Measurements from ENCODE around the gene SALL3. TPM values are rescaled to one million over a fixed set of nuclear protein-coding genes. Genes with fewer than 3 reads are reported as not detected.

The SALL3 gene
- total and polyA plus RNA-seq, 2 of the 4 experiments (the other 2 are of a cell fraction): not detected

DNA sequence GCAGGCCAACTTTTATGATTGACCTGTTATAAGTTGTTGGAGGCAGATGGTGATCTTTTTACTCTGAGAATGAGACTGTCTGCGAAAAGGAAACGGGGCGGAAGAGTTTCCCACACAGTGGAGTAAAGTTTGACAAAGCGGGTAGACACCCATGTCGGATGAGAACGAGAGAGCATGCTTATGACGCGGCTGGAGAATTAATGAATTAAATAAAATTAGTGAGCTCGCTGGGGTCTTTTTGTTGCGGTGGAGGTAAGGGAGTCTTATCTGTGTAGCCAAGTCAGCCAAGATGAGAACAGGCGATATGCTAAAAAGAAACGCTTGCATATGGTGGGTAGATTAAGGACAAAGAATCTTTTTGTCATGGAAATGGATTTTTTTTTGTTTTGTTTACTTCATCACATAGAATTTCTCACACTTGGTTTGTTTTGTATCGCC lies 1.8 kb downstream of the SALL3 start:
- DNase-seq (no peak), ATAC-seq (ENCODE audit: low read depth) (no peak)
- BruUV-seq (replicated peaks): no TSS peak
- Histone ChIP-seq H2AFZ (replicated peaks; ENCODE audit: low read length, poor library complexity) (no peak overlapping the region), H3K23ac (ENCODE audit: low read depth, low read length) (no peak overlapping the region), H2AK9ac (replicated peaks; ENCODE audit: low read depth, low read length, poor library complexity) (no peak overlapping the region), H3K9me1 (ENCODE audit: insufficient read depth, low read length) (no peaks in the 10 kb centered on the region), H4K8ac (ENCODE audit: low read depth in 2 of 2, low read length in 2 of 2) (no peak overlapping the region), H3K36me3 (ENCODE audit: control insufficient read depth, insufficient read depth, low read length) (no peaks in the 10 kb centered on the region), H3K4me2 (ENCODE audit: low read depth, low read length) (no peak overlapping the region), H4K5ac (ENCODE audit: low read depth, low read length) (no peak overlapping the region), H3K27me3 (ENCODE audit: control insufficient read depth, insufficient read depth, low read length) (peaks cover 54% of the 10 kb centered on the region), H2BK5ac (ENCODE audit: low read depth, low read length, poor library complexity, severe bottlenecking) (no peak overlapping the region), H3K9ac (ENCODE audit: low read depth, low read length) (no peak overlapping the region), H2AK5ac (ENCODE audit: low read depth, low read length) (no peak overlapping the region), H2BK20ac (ENCODE audit: low read depth, low read length) (no peak overlapping the region), H3K18ac (ENCODE audit: low read depth, low read length) (no peak overlapping the region), H3K27ac (ENCODE audit: insufficient read depth, low read length) (no peak overlapping the region), H3K4me3 (ENCODE audit: insufficient read depth, low read depth, low read length) (no peak overlapping the region), H2BK120ac (ENCODE audit: low read depth, low read length) (no peak overlapping the region), H3K4ac (ENCODE audit: low read depth, low read length) (no peak overlapping the region), H3K4me1 (ENCODE audit: control insufficient read depth, insufficient read depth, low read length) (no peaks in the 10 kb centered on the region), H3K56ac (ENCODE audit: extremely low read depth, insufficient read depth, low read length) (no peak overlapping the region), H3K9me3 (ENCODE audit: control insufficient read depth, insufficient read depth, low read length) (peaks cover 6% of the 10 kb centered on the region; the same call in 1 of the 2 replicates), H3K79me1 (ENCODE audit: low read depth in 1 of 2, low read length in 2 of 2) (no peaks in the 10 kb centered on the region), H4K20me1 (ENCODE audit: insufficient read depth, low read length) (no peaks in the 10 kb centered on the region), H4K91ac (ENCODE audit: insufficient read depth, low read depth, low read length) (no peak overlapping the region), H2BK15ac (ENCODE audit: low read depth, low read length) (no peak overlapping the region), H3K14ac (replicated peaks; ENCODE audit: low read depth, low read length) (no peak overlapping the region)
- ChIA-PET CTCF (interaction anchor here (0.5 to 0.7 kb wide), 2 partner anchors 32 to 247 kb away, joined by 3 to 5 read pairs; no protein-coding TSS in a partner anchor), POLR2A (ENCODE audit: unreplicated experiment) (no interaction called here)
- intact Hi-C loops (cut with micrococcal nuclease): no loop called here
- WGBS, 2 experiments (ENCODE audit: extremely low coverage in 2 of 2, insufficient read length in 1 of 2): 8% methylated on average over 9 of the region's 13 CpGs; no CpG with 5 or more reads in 1 of the 2 experiments
- in situ Hi-C loops (cut with MboI; ENCODE audit: low sequenced_read_pairs): no loop called here
- TF ChIP-seq RCOR1 (IDR thresholded peaks at IDR 0.05; ENCODE audit: insufficient replicate concordance, low read length) (no peak), ELK1 (IDR thresholded peaks at IDR 0.05; ENCODE audit: borderline replicate concordance, low read depth, low read length) (no peak), MAFK (IDR thresholded peaks at IDR 0.05; ENCODE audit: low read depth, low read length) (no peak), BHLHE40 (IDR thresholded peaks at IDR 0.05; ENCODE audit: low read depth, low read length) (no peak), SMC3 (IDR thresholded peaks at IDR 0.05; ENCODE audit: low read depth, low read length) (no peak), MAZ (IDR thresholded peaks at IDR 0.05; ENCODE audit: borderline replicate concordance, low read depth, low read length) (no peak), RAD21 (IDR thresholded peaks at IDR 0.05; ENCODE audit: low read length) (no peak), CEBPB (IDR thresholded peaks at IDR 0.05; ENCODE audit: low read depth, low read length) (no peak), POLR2A (IDR thresholded peaks at IDR 0.05; ENCODE audit: low read depth, low read length) (no peak), FOS (IDR thresholded peaks at IDR 0.05; ENCODE audit: low read depth, low read length) (no peak), RFX5 (IDR thresholded peaks at IDR 0.05; ENCODE audit: low read depth, low read length) (no peak), MXI1 (IDR thresholded peaks at IDR 0.05; ENCODE audit: borderline replicate concordance, low read depth, low read length) (no peak), CHD1 (IDR thresholded peaks at IDR 0.05; ENCODE audit: low read depth, low read length) (no peak), NFE2L2 (IDR thresholded peaks at IDR 0.05; ENCODE audit: low read depth, low read length) (no peak)
- dilution Hi-C loops (cut with HindIII; ENCODE audit: low sequenced_read_pairs, unreplicated experiment): no loop called here
